Epithelial cell of alveolus of lung (primary cell): ENCODE results near the gene MIGA1. TPM values are rescaled to one million over a fixed set of nuclear protein-coding genes. Genes with fewer than 3 reads are reported as not detected.

Experiments used
- total RNA-seq: library from RNA; depleted of rRNA; stranded (reverse); fragments of >200 nt; gene quantifications from 2 replicates; pipeline ENCODE4 v1.2.1, GENCODE V29; 2015

Gene MIGA1, protein sequence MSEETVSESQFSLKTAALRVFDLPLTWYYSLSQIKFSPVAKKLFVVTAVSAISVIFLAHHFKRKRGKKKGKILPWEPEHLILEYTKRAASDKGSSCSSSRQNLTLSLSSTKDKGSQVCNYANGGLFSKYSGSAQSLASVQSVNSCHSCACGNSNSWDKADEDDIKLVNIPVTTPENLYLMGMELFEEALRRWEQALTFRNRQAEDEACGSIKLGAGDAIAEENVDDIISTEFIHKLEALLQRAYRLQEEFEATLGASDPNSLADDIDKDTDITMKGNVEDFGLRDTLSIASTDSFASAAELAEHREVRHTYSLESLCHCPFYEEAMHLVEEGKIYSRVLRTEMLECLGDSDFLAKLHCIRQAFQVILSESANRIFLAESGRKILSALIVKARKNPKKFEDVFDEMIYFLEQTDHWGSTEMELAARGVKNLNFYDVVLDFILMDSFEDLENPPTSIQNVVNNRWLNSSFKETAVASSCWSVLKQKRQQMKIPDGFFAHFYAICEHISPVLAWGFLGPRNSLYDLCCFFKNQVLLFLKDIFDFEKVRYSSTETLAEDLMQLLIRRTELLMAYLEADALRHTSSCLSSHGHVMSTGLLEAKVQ
- total RNA-seq: 8.1 and 11.0 TPM in 2 replicates

DNA sequence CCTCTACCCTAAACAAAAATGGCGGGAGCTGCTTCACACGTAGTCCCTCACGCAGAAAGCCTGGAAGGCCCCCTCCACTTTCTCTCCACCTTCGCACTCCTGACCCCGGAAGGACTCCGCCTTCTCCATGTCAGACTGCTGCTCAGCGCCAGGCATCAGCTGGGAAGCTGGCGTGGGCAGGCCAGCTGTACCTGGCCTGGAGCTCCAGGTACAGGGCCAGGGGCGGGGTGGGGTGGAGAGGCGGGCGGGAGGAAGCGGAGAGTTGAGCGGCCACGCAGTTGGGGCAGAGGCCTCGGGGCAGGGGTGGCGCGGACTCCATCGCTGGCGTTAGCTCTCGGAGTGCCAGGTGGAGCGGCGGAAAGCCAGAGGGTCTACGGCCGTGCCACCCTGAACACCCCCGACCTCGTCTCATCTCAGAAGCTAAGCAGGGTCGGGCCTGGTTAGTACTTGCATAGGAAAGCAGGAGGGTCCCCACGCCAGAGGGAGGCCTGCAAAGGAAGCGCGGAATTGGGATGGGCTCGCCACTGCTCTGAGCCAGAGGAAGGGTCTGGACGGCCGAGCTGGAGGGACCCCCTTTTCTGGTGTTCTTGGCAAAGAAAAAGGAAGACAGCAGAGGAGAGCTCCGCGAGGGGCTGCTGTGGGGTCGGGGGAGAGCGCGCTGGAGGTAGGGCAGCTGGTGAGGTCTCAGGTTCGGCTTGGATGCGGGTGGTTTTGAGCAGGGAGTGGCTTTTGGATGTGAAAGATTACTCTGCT is at the start of gene MIGA1:
Gene MIGA1, plus strand, starts transcription at position 121 of the 753 bp plus-strand sequence. CDS start 3,604 bp downstream, outside the sequence.

DNA sequence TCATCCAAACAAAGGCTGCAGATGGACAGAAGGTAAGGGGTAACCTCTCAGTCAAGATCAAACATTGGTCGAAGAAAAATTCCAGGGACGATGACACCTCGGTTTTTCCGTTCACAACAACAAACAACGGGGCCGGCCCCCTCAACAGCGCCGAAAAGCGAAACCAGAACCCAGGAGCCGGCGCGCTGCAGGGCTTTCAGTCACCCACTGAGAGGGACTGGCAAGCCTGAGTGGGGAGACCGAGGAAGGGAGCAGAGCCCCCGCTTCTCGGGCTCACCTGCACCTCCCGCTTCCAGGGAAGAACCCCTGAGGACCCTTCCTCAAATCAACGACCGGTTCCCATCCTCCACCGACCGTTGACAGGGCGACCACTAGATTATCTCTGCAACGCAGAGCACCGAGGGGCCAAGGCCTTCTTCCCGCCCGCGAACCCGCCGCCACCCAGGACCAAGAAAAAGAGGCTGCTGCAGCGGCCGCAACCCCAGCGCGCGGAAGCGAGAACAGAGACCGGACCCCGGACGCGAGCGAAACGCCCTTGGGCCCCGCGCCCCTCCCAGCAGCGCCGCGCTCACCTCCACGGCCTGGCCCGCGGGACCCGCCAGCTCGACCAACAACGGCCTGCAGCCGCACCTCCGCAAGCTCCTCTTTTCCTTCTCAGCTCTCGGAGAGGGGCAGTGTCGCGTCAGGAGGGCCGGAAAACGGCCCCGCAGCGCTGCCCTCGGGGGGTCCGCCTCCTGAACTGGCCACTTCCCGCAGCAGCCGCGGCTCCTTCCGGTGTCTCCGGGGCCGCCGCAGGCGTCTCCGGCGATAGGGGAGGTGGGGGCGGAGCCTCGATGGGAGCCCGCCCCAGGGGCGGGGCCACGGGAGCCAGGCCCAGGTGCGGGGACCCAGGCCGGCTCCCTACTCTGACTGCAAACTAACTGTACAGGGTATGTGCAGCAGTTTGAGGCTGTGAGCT is 20.1 kb upstream of the MIGA1 start, which contains the start of gene USP33:
Gene USP33, minus strand, starts transcription at position 782 of the 958 bp plus-strand sequence. CDS start 18,155 bp downstream, outside the sequence.

DNA sequence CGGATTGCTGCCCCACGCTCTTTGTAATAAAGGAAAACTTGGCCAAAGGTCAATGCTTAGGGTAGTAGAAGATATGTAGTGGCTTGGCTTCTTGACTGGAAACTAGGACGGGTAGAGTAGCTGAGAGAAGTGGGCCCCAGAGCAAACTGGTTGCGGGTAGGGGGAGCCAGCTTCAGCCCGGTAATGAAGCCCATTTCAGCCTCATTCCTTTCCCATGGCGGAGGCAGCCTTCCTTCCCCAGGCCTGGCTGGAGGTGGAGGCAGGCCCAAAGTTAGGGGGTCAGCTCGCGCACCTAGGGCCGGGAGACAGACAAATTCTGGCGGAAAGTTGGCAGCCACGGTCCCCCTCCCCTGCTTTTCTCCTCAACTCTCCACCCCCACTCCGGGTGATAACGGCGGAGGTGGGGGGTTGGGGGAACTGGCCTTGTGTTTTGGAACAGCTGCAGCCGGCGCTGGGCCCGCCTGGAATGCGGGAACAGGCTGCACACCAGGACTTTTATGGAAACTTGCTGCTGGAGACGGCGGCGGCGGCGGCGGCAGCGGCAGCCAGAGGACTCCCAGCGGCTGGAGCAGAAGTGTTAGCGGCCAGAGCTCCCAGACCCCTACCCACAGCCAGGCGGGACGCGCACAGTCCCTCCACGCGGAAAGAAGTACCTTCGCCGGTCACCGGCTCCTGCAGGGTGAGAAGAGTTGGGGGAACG is 108.8 kb downstream of the MIGA1 start, which contains the start of gene NEXN:
Gene NEXN, plus strand, starts transcription at position 544 of the 700 bp plus-strand sequence. CDS start 27,483 bp downstream, outside the sequence.

Other genes with a start within 250 kb of the MIGA1 start
- gene ZZZ3, start 97.0 kb upstream of the MIGA1 start, total RNA-seq: 39.8 and 43.4 TPM in 2 replicates
- gene USP33, start 19.8 kb upstream of the MIGA1 start, total RNA-seq: 41.6 and 48.2 TPM in 2 replicates
- 9.1 and 10.9 TPM in 2 replicates for gene NEXN, start 109.0 kb downstream of the MIGA1 start, total RNA-seq
- gene FUBP1, start 199.4 kb downstream of the MIGA1 start, total RNA-seq: 71.5 and 126 TPM in 2 replicates
- 33.9 and 38.3 TPM in 2 replicates for gene DNAJB4, start 225.3 kb downstream of the MIGA1 start, total RNA-seq